Osteoblast (primary cell): Measurements from ENCODE around the gene EFR3B. TPM values are rescaled to one million over a fixed set of nuclear protein-coding genes. Genes with fewer than 3 reads are reported as not detected.

Experiments
- DNase-seq: peaks from one replicate; pipeline ENCODE4 v3.0.0; 2011; ENCODE audit warnings: low spot score, mixed read lengths; ENCODE audit not compliant: insufficient read length; ENCODE audit errors: missing footprints
- H2AFZ ChIP-seq: 2 replicates; pipeline ENCODE4 v1.6.0; 2011; ENCODE audit warnings: mild to moderate bottlenecking, low read length
- H3K27ac ChIP-seq: 2 replicates; pipeline ENCODE4 v1.5.1; 2011; ENCODE audit warnings: mild to moderate bottlenecking, low read depth, low read length, moderate library complexity
- H3K27me3 ChIP-seq: 2 replicates; pipeline ENCODE4 v1.6.0; 2012; ENCODE audit warnings: mild to moderate bottlenecking, control low read depth, inconsistent platforms, low read length, moderate library complexity; ENCODE audit not compliant: insufficient read depth
- H3K36me3 ChIP-seq: 2 replicates; pipeline ENCODE4 v1.5.1; 2011; ENCODE audit warnings: mild to moderate bottlenecking, low read length, control low read depth, moderate library complexity; ENCODE audit not compliant: insufficient read depth
- H3K4me1 ChIP-seq: 2 replicates; pipeline ENCODE4 v1.5.1; 2011; ENCODE audit warnings: mild to moderate bottlenecking, low read length, control low read depth, moderate library complexity; ENCODE audit not compliant: insufficient read depth
- H3K4me2 ChIP-seq: 2 replicates; pipeline ENCODE4 v1.6.0; 2011; ENCODE audit warnings: mild to moderate bottlenecking, low read length; ENCODE audit not compliant: insufficient read depth
- H3K4me3 ChIP-seq: fragments of 200-600 bp; sonication (generic); 3 replicates; pipeline ENCODE4 v1.5.1; 2012; ENCODE audit warnings: mild to moderate bottlenecking, low read length, inconsistent platforms; ENCODE audit not compliant: insufficient read depth
- H3K79me2 ChIP-seq: 2 replicates; pipeline ENCODE4 v1.6.0; 2012; ENCODE audit warnings: mild to moderate bottlenecking, low read length, control low read depth, inconsistent platforms; ENCODE audit not compliant: insufficient read depth
- H3K9me3 ChIP-seq: 2 replicates; pipeline ENCODE4 v1.5.1; 2011; ENCODE audit warnings: low read depth, low read length, control low read depth
- H4K20me1 ChIP-seq: 2 replicates; pipeline ENCODE4 v1.6.0; 2012; ENCODE audit warnings: mild to moderate bottlenecking, low read length, control low read depth; ENCODE audit not compliant: insufficient read depth
- CTCF ChIP-seq: IDR thresholded peaks from 2 replicates; pipeline ENCODE4 v1.5.1; 2011; ENCODE audit warnings: mild to moderate bottlenecking, low read depth, low read length, moderate library complexity; ENCODE audit errors: extremely low read depth
- total RNA-seq: library from RNA; depleted of rRNA; stranded (reverse); fragments of >200 nt; gene quantifications from 2 replicates; pipeline ENCODE4 v1.2.3, GENCODE V29; 2012

EFR3B gene
- total RNA-seq, 1 donor = 0.72 TPM

DNA sequence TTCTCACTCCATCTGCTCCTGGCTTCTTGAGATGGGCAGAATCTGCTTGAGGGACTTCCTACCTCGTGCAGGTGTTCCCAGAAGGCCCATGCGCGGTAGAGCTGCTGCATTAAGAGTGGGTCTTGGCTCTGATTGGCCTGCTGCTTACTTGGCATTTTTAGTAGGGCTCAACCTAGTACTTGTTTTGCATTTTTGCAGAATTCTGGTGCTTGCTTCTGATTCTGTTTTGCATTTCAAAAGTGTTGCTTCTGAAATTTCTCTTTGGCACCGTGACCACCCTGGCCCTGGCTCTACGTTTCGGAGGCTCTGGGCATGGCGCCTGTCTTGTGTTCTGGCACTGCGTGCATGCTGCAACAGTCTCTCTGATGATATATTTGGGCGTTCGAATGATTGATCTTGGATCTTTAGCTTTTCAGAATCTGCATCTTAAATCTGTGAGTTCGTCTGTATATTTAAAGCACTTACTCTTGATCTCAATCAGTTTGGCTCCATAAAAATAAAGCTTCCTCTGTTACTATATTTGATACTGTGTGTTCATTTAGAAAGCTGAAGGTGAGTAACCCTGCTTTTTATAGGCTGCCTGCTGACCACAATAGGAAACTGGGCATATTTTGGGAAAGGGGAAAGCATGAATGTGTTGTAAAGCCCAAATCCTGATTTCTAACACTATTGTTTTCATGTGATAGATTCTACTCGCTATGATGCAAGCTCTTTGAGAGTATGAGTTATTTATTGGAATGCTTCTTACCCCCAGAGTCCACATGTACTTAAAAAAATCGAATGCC, 22.2 kb downstream of the EFR3B start:
- Histone ChIP-seq H4K20me1 (no peaks in the 10 kb centered on the region), H3K4me1 (no peaks in the 10 kb centered on the region), H3K4me3 (no peak overlapping the region), H2AFZ (no peak overlapping the region), H3K4me2 (no peak overlapping the region), H3K79me2 (no peaks in the 10 kb centered on the region), H3K27me3 (no peaks in the 10 kb centered on the region), H3K27ac (no peak overlapping the region), H3K9me3 (peaks cover 6% of the 10 kb centered on the region), H3K36me3 (no peaks in the 10 kb centered on the region)
- TF ChIP-seq CTCF = no peak
- DNase-seq = no peak

DNA sequence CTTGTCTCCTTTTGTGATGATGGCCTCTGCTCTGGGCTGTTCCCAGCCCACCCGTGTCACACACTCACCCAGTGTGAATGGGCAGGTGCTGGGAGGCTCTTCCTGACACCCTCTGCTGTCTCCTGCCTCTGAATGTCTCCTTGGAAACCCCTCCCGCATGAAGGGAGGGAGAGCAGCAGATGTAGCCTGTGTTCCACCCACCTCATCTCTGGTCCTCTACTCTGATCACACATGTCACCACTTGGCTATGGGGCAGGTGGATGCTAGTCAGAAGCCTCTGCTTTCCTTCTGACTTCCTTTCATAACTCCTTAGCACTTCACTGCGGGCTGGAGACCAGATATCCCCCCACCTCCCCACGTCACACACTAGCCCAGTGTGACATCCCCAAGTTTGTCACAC, 23.9 kb downstream of the EFR3B start:
- DNase-seq = no peak
- no peaks in the 10 kb centered on the region for H4K20me1 ChIP-seq
- H3K4me1 ChIP-seq = no peaks in the 10 kb centered on the region
- peaks cover 6% of the 10 kb centered on the region for H3K9me3 ChIP-seq
- H3K79me2 ChIP-seq = no peaks in the 10 kb centered on the region
- no peak overlapping the region for H3K27ac ChIP-seq
- H3K27me3 ChIP-seq = no peaks in the 10 kb centered on the region
- TF ChIP-seq CTCF = no peak
- no peaks in the 10 kb centered on the region for H3K36me3 ChIP-seq
- no peak overlapping the region for H3K4me3 ChIP-seq
- no peak overlapping the region for H3K4me2 ChIP-seq
- H2AFZ ChIP-seq = no peak overlapping the region

- TF ChIP-seq CTCF = no peak
- H3K4me2 ChIP-seq = no peak overlapping the region
- H4K20me1 ChIP-seq = no peaks in the 10 kb centered on the region
- peaks cover 6% of the 10 kb centered on the region for H3K9me3 ChIP-seq
- H2AFZ ChIP-seq = no peak overlapping the region
- no peak overlapping the region for H3K27ac ChIP-seq
- H3K27me3 ChIP-seq = no peaks in the 10 kb centered on the region
- no peaks in the 10 kb centered on the region for H3K79me2 ChIP-seq
- H3K36me3 ChIP-seq = no peaks in the 10 kb centered on the region
- no peak for DNase-seq
- no peaks in the 10 kb centered on the region for H3K4me1 ChIP-seq
- H3K4me3 ChIP-seq = no peak overlapping the region
These were observed 24.6 kb downstream of the EFR3B start for GRCh38 chr2:25066455-25066854.

DNA sequence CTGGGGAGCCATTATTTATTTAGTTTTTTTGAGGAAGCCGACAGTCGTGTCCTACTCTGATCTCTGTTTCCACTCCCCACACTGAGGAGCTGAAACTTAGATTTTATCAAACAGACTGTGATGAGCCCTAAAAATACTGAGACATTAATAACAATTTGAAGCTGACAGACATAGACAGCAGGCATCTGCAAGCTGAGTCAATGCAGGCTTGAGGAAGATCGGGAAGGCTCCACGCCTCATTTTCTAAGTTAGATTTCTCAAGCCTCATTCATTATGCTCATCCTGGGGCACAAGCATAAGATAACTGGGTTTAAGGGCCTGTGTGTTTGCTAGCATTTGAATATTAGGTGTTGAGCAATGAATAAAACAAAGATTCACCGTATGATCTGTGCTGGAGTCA, 26.3 kb downstream of the EFR3B start:
- Histone ChIP-seq H4K20me1 (no peaks in the 10 kb centered on the region), H3K4me1 (no peaks in the 10 kb centered on the region), H3K27ac (no peak overlapping the region), H3K9me3 (peaks cover 6% of the 10 kb centered on the region), H2AFZ (no peak overlapping the region), H3K27me3 (peaks cover 5% of the 10 kb centered on the region), H3K4me2 (no peak overlapping the region), H3K79me2 (no peaks in the 10 kb centered on the region), H3K4me3 (no peak overlapping the region), H3K36me3 (no peaks in the 10 kb centered on the region)
- no peak for DNase-seq
- no peak for TF ChIP-seq CTCF
